Nephron progenitor cell (in vitro differentiated cells): ENCODE data around the gene NUMBL.

Experiments
- DNase-seq: peaks from one replicate; pipeline ENCODE4 v3.0.0; 2021
- H3K27ac Mint-ChIP-seq: 2 replicates; pipeline ENCODE4 v1.8.0; 2021; ENCODE audit warnings: mild to moderate bottlenecking, moderate library complexity, mixed read lengths
- H3K27me3 Mint-ChIP-seq: 2 replicates; pipeline ENCODE4 v1.8.0; 2021; ENCODE audit warnings: mild to moderate bottlenecking, low read depth, mixed read lengths; ENCODE audit not compliant: poor library complexity
- H3K36me3 Mint-ChIP-seq: 2 replicates; pipeline ENCODE4 v1.8.0; 2021; ENCODE audit warnings: low read depth, mixed read lengths
- H3K4me1 Mint-ChIP-seq: 2 replicates; pipeline ENCODE4 v1.8.0; 2021; ENCODE audit warnings: mixed read lengths
- H3K4me3 Mint-ChIP-seq: 2 replicates; pipeline ENCODE4 v1.8.0; 2021; ENCODE audit warnings: mild to moderate bottlenecking, moderate library complexity, mixed read lengths
- H3K9me3 Mint-ChIP-seq: 2 replicates; pipeline ENCODE4 v1.8.0; 2021; ENCODE audit warnings: mild to moderate bottlenecking, moderate library complexity, mixed read lengths
- CTCF ChIP-seq: fragments of 200-600 bp; sonication (generic); IDR thresholded peaks from 2 replicates; pipeline ENCODE4 v1.5.0; 2021; ENCODE audit warnings: antibody characterized with exemption

NUMBL gene

GRCh38 chr19:40623403-40624251, 66.8 kb downstream of the NUMBL start:
- H3K27me3 Mint-ChIP-seq: no peaks in the 10 kb centered on the region
- DNase-seq: peak; percentile 87
- peaks cover 68% of the 10 kb centered on the region for H3K36me3 Mint-ChIP-seq
- H3K4me1 Mint-ChIP-seq: peaks cover 40% of the 10 kb centered on the region
- H3K9me3 Mint-ChIP-seq: no peaks in the 10 kb centered on the region
- no peak for TF ChIP-seq CTCF
- H3K27ac Mint-ChIP-seq: no peak overlapping the region
- peak overlapping the region; percentile 13 for H3K4me3 Mint-ChIP-seq

- Mint-ChIP-seq H3K27me3 (no peaks in the 10 kb centered on the region), H3K27ac (no peak overlapping the region), H3K4me1 (peaks cover 40% of the 10 kb centered on the region), H3K9me3 (no peaks in the 10 kb centered on the region), H3K36me3 (peaks cover 70% of the 10 kb centered on the region), H3K4me3 (no peak overlapping the region)
- DNase-seq: no peak
- no peak for TF ChIP-seq CTCF
Measured at GRCh38 chr19:40622773-40623075, 67.7 kb downstream of the NUMBL start.

- Mint-ChIP-seq H3K4me3 (no peak overlapping the region), H3K9me3 (no peaks in the 10 kb centered on the region), H3K4me1 (peaks cover 40% of the 10 kb centered on the region), H3K36me3 (peaks cover 67% of the 10 kb centered on the region), H3K27ac (peak overlapping the region; percentile 19), H3K27me3 (no peaks in the 10 kb centered on the region)
- no peak for DNase-seq
- no peak for TF ChIP-seq CTCF
Measured at GRCh38 chr19:40621966-40622772, 68.3 kb downstream of the NUMBL start.

GRCh38 chr19:40621283-40621682, 69.2 kb downstream of the NUMBL start:
- DNase-seq: no peak
- TF ChIP-seq CTCF: no peak
- H3K9me3 Mint-ChIP-seq: no peaks in the 10 kb centered on the region
- H3K4me1 Mint-ChIP-seq: peaks cover 40% of the 10 kb centered on the region
- no peaks in the 10 kb centered on the region for H3K27me3 Mint-ChIP-seq
- H3K27ac Mint-ChIP-seq: no peak overlapping the region
- peaks cover 63% of the 10 kb centered on the region for H3K36me3 Mint-ChIP-seq
- H3K4me3 Mint-ChIP-seq: no peak overlapping the region

GRCh38 chr19:40620161-40620485, 70.3 kb downstream of the NUMBL start:
- TF ChIP-seq CTCF: no peak
- Mint-ChIP-seq H3K9me3 (no peaks in the 10 kb centered on the region), H3K4me1 (peaks cover 37% of the 10 kb centered on the region), H3K4me3 (no peak overlapping the region), H3K27ac (no peak overlapping the region), H3K27me3 (peaks cover 3% of the 10 kb centered on the region), H3K36me3 (peaks cover 59% of the 10 kb centered on the region)
- DNase-seq: no peak
